ENCODE data around the gene STK24. TPM values are rescaled to one million over a fixed set of nuclear protein-coding genes. Genes with fewer than 3 reads are reported as not detected.

STK24 gene
- total and polyA plus RNA-seq, 10 of the 15 experiments (the other 5 are each of a cell fraction or from before 2014, with no cell fraction given) = 7.5 to 115 (median 52.9) TPM

GRCh38 chr13:98513837-98514236, 63.1 kb downstream of the STK24 start:
- H3K4me3 ChIP-seq = peak overlapping the region; percentile 18; the same call in 1 of the 2 replicates
- in situ Hi-C loops (cut with MboI) (no loop called here), intact Hi-C loops (cut with micrococcal nuclease; ENCODE audit: unreplicated experiment) (loop anchor here (2.0 kb wide), 1 partner anchor 29 kb away; no protein-coding TSS in a partner anchor)
- no peaks in the 10 kb centered on the region; the same call in 1 of the 2 replicates for H4K20me1 ChIP-seq (ENCODE audit: control insufficient read depth, insufficient read depth)
- peaks cover 6 to 9% of the 10 kb centered on the region in 2 experiments; a peak in 3 of 4 replicates for H3K36me3 ChIP-seq (ENCODE audit: control insufficient read depth in 2 of 2, insufficient read depth in 2 of 2, low read length in 1 of 2)
- ChIA-PET CTCF (interaction anchor here (1.1 kb wide), 1 partner anchor 139 kb away, joined by 3 read pairs; no protein-coding TSS in a partner anchor), RAD21 (ENCODE audit: unreplicated experiment) (interaction anchor here (1.1 to 3.0 kb wide), 3 partner anchors 9 to 58 kb away, joined by 4 to 25 read pairs (median 6); no protein-coding TSS in a partner anchor), SMC1A (ENCODE audit: uncharacterized antibody, unreplicated experiment) (interaction anchor here (0.7 to 4.5 kb wide), 7 partner anchors 9 to 139 kb away, joined by 3 to 50 read pairs (median 3); no protein-coding TSS in a partner anchor), POLR2A (interaction anchor here (0.6 to 3.0 kb wide), 3 partner anchors 10 to 37 kb away, joined by 3 to 10 read pairs (median 5); no protein-coding TSS in a partner anchor)
- H3K4me1 ChIP-seq (ENCODE audit: control insufficient read depth, insufficient read depth, low read length) = peaks cover 84% of the 10 kb centered on the region
- no TSS peak for BruUV-seq (replicated peaks)
- DNase-seq (ENCODE audit: low read depth, low spot score) = no peak
- WGBS (ENCODE audit: insufficient coverage, insufficient replicate concordance, low lambda C conversion rate, missing lambda C conversion rate) = 25% methylated on average over 2 of the region's 2 CpGs
- H3K27ac ChIP-seq (ENCODE audit: control insufficient read depth, insufficient read depth) = peak overlapping the region; percentile 72
- H2AFZ ChIP-seq (ENCODE audit: control insufficient read depth, low read depth, low read length) = no peak overlapping the region
- H3K79me2 ChIP-seq (ENCODE audit: control insufficient read depth, insufficient read depth, low read length) = peaks cover 82% of the 10 kb centered on the region
- H3K27me3 ChIP-seq (replicated peaks in 1 of 2; ENCODE audit: control insufficient read depth in 2 of 2, insufficient read depth in 2 of 2, low read length in 1 of 2) = no peaks in the 10 kb centered on the region
- H3K9ac ChIP-seq (ENCODE audit: control insufficient read depth, insufficient read depth, low read length) = peak overlapping the region; percentile 28; the same call in 1 of the 2 replicates
- peak overlapping the region; percentile 89 for H3K4me2 ChIP-seq (ENCODE audit: control insufficient read depth, insufficient read depth)
- ATAC-seq = no peak
- H3K9me3 ChIP-seq (replicated peaks; ENCODE audit: control insufficient read depth, insufficient read depth, low read length) = no peaks in the 10 kb centered on the region
- FAIRE-seq = no peak
- TF ChIP-seq KAT2A (conservative IDR thresholded peaks at IDR 0.05; ENCODE audit: control insufficient read depth, low read depth, low read length) = no peak
- no peak for TF ChIP-seq IRF5 (IDR thresholded peaks at IDR 0.05; ENCODE audit: borderline replicate concordance)
- TF ChIP-seq SMC3 (IDR thresholded peaks at IDR 0.05; ENCODE audit: borderline replicate concordance, low read length) = no peak
- TF ChIP-seq ZNF622 (IDR thresholded peaks at IDR 0.05) = no peak
- TF ChIP-seq IRF4 (IDR thresholded peaks at IDR 0.05; ENCODE audit: low read depth, low read length) = no peak
- TF ChIP-seq ZNF207 (IDR thresholded peaks at IDR 0.05; ENCODE audit: borderline replicate concordance) = no peak
- TF ChIP-seq PAX8 (IDR thresholded peaks at IDR 0.05) = no peak
- no peak for TF ChIP-seq HDAC6 (IDR thresholded peaks at IDR 0.05; ENCODE audit: unreplicated experiment)
- TF ChIP-seq, protein P1, sequence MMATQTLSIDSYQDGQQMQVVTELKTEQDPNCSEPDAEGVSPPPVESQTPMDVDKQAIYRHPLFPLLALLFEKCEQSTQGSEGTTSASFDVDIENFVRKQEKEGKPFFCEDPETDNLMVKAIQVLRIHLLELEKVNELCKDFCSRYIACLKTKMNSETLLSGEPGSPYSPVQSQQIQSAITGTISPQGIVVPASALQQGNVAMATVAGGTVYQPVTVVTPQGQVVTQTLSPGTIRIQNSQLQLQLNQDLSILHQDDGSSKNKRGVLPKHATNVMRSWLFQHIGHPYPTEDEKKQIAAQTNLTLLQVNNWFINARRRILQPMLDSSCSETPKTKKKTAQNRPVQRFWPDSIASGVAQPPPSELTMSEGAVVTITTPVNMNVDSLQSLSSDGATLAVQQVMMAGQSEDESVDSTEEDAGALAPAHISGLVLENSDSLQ (IDR thresholded peaks at IDR 0.05) = no peak
- TF ChIP-seq HDAC2 (IDR thresholded peaks at IDR 0.05) = no peak
- no peak for TF ChIP-seq MEF2A (IDR thresholded peaks at IDR 0.05; ENCODE audit: insufficient read depth, low read depth, low read length)
- no peak for TF ChIP-seq ZBED1 (IDR thresholded peaks at IDR 0.05; ENCODE audit: borderline replicate concordance)
- TF ChIP-seq IRF3 (IDR thresholded peaks at IDR 0.05) = no peak
- TF ChIP-seq FOS (IDR thresholded peaks at IDR 0.05; ENCODE audit: borderline replicate concordance, extremely low read depth, insufficient read length) = no peak
- TF ChIP-seq WRNIP1 (IDR thresholded peaks at IDR 0.05; ENCODE audit: borderline replicate concordance, low read depth, low read length) = no peak
- TF ChIP-seq USF2 (IDR thresholded peaks at IDR 0.05; ENCODE audit: borderline replicate concordance, low read depth, low read length) = no peak
- TF ChIP-seq REST (IDR thresholded peaks at IDR 0.05; ENCODE audit: low read depth, low read length) = no peak
